ENCODE results near the gene RND1. TPM values are rescaled to one million over a fixed set of nuclear protein-coding genes. Genes with fewer than 3 reads are reported as not detected.
"Not testable (repeated sequence)": the region's sequence is repeated elsewhere in the genome, so short reads cannot be mapped to it uniquely, and the experiment has no call there.

The RND1 gene
- 0.29 TPM in 1 of 2 replicates, not detected in the other for total RNA-seq (2014; rRNA removed; shearing (Covaris generic))

- DNase-seq (ENCODE audit: low read depth), result peak; percentile 88
Observed at GRCh38 chr12:48865281-48866051, at the start of gene RND1. Gene RND1, minus strand, starts transcription at chr12:48865870. Its CDS starts 103 bp downstream, at chr12:48865767.

DNA sequence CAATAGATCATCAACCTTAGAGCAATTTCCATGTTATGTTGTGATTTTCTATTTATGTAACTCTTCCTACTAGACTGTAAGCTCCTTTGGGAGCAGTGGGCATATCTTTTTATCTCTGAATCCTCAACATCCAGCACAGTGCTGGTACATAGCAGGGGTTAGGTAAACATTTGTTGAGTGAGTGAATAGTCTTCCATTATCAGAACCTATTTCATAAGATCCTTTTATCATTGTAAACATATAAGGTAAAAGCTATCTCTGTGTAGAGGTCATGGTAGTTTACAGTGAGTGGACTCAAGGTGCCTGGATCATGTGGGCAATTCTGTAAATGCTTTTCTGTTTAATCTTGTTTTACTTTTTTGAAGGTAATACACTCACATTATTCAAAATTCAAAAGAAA lies 44.5 kb upstream of the RND1 start:
- no peak for DNase-seq (ENCODE audit: low read depth)

GRCh38 chr12:48909698-48910097 lies 44.0 kb upstream of the RND1 start:
- DNase-seq (ENCODE audit: low read depth), result not testable (repeated sequence)

GRCh38 chr12:48907245-48907644 lies 41.6 kb upstream of the RND1 start:
- no peak for DNase-seq (ENCODE audit: low read depth)

DNA sequence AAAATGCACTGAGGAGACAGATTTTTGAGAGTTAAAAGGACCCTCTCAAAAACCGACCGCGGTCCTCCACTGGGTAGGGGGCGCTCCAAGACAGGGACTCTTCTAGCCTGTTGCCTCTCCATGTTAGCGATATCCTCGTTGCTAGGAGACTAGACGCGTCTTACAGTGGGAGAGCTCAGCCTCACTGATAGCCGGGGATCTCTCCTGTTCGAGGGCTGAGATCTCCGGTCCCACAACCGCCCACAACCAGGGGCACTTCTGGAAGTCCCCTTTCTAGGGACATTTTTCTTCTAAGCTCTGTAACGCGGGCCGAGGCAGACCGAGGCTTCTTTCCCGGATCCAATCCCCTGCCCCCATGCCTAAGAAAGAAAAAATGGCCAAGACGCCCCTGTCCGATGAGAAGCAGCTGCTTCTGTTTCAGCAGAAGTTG lies 38.3 kb upstream of the RND1 start:
- DNase-seq (ENCODE audit: low read depth), result peak; percentile 83

GRCh38 chr12:48903363-48903981 lies 37.8 kb upstream of the RND1 start:
- peak; percentile 75 for DNase-seq (ENCODE audit: low read depth)

DNA sequence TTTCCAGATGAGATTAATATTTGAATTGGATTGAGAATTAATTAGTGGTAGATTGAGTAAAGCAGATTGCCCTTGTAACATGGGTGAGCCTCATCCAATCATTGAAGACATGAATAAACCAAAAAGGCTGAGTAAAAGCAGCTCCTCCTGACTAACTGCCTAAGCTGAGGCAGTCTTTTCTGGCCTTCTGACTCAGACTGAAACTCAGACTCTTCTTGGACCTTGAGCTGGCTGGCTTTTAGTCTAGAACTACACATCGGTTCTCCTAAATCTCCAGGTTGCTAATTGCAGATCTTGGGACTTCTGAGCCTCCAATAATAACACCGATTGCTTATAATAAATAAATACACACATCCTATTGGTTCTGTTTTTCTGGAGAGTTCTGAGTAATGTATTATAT lies 35.6 kb upstream of the RND1 start:
- no peak for DNase-seq (ENCODE audit: low read depth)

- DNase-seq (ENCODE audit: low read depth), result no peak
Observed at GRCh38 chr12:48899651-48900050, 34.0 kb upstream of the RND1 start.

GRCh38 chr12:48894271-48894670 lies 28.6 kb upstream of the RND1 start:
- no peak for DNase-seq (ENCODE audit: low read depth)

- DNase-seq (ENCODE audit: low read depth), result peak; percentile 43
Observed at GRCh38 chr12:48890657-48891418, 25.2 kb upstream of the RND1 start.

DNA sequence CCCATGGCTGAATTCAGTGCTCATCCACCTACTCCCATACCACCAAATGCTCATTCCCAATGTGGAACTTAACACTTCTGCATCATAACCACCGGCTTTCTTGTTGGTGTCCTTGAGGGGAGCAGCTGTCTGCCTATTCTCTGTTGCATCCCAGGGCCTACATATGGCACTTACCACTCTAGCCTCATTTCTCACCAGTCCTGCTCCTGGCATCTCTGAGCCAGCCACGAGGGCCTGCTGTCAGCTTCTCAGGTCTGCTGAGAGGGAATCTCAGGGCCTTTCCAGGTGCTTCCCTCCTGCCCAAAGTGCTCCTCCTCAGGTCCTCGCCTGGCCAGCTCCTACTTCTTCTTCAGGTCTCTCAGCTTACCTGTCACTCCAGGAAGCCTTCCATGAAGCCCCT lies 24.0 kb upstream of the RND1 start:
- no peak for DNase-seq (ENCODE audit: low read depth)

GRCh38 chr12:48883305-48884161 lies 17.9 kb upstream of the RND1 start:
- peak; percentile 15 for DNase-seq (ENCODE audit: low read depth)

DNA sequence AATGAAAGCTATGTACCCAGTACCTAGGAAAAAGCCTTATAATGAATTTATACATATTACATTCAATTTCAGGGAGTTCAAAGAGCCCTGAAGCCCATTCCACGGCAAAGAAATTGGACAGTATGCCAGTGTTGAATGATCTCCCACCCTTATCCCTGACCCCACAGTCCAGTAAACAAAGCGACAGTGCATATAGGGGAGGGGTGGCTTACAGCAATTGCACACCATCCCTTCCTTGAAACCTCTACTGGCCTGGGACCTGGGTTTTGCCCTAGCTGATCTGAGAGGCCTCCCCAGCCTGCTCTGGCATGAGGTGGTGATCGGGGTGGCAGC lies 17.3 kb upstream of the RND1 start:
- DNase-seq (ENCODE audit: low read depth), result no peak

DNA sequence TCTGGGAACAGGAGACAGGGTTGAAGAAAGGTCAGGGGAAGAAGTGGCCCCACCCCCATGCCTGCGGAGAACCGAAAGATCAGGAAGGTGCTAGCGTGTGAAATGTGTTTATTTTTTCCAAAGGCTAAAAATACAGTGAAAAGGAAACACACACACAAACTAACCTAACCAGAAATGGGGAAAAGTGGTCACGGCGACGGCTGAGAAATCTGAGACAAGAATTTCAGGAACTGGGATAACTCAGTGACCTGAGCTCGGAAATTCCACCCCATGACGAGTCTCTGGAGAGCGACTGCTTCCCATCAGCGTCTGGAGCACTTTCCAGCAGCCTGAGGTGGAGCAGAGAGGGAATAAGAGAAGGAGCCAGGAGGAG lies 16.6 kb upstream of the RND1 start:
- DNase-seq (ENCODE audit: low read depth), result peak; percentile 13

GRCh38 chr12:48881686-48882314 lies 16.1 kb upstream of the RND1 start:
- no peak for DNase-seq (ENCODE audit: low read depth)

GRCh38 chr12:48880647-48881046 lies 15.0 kb upstream of the RND1 start:
- no peak for DNase-seq (ENCODE audit: low read depth)

- DNase-seq (ENCODE audit: low read depth), result no peak
Observed at GRCh38 chr12:48878548-48878947, 12.9 kb upstream of the RND1 start.

DNA sequence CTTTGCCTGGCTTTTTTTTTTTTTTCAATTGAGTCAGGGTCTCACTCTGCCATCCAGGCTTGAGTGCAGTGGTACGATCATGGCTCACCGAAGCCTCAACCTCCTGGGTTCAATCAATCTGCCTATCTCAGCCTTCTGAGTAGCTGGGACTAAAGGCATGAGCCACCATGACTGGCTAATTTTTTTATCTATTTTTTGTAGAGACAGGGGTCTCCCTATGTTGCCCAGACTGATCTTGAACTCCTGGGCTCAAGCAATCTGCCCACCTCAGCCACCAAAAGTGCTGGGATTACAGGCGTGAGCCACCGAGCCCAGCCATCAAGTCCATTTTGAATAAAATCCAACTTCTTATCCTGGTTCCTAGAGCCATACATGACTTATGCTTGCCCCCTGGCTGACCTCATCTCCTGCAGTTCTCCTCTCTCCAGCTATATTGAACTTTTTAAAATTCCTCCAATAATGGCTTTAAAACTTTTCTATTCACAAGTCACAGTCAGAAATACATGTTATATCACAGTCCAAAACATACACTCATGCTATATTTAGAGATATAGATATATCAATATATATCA lies 10.4 kb upstream of the RND1 start:
- no peak for DNase-seq (ENCODE audit: low read depth)

DNA sequence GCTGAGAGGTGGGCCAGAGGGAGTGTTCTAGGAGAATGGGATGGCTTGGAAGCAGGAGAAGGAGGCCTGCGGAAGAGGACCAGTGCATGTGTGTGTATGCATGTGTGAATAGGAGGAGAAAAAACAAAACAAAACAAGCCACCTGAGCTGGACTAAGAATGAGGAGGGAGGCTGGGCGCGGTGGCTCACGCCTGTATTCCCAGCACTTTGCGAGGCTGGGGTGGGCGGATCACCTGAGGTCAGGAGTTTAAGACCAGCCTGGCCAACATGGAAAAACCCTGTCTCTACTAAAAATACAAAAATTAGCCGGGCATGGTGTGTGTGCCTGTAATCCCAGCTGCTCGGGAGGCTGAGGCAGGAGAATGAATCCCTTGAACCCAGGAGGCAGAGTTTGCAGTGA lies 7.9 kb upstream of the RND1 start:
- not testable (repeated sequence) for DNase-seq (ENCODE audit: low read depth)

DNA sequence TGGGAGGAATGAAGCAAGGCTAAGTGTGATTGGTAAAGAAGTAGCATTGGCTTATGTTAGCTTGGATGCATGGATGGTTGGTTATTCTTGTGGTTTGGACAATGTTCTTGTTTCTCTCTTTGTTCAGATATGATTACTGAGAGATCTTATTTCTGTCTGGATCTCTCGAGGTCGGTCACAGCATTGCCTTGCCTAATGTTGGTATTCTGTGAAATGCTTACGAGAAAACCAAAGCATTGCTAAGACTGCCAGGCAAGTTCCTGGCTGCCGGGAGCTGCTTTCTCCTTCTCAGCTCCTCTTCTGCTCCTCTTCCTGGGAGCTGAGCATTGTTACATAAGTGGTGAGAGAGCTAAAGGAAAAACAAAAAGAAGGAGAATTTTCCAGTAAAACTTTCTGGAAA lies 7.4 kb upstream of the RND1 start:
- DNase-seq (ENCODE audit: low read depth), result no peak

- no peak for DNase-seq (ENCODE audit: low read depth)
Observed at GRCh38 chr12:48869191-48869590, 3.5 kb upstream of the RND1 start.
